Mesenchymal stem cell (in vitro differentiated cells and primary cell): ENCODE data around the gene VPS26C. TPM values are rescaled to one million over a fixed set of nuclear protein-coding genes. Genes with fewer than 3 reads are reported as not detected.
"Not testable (repeated sequence)": the region's sequence is repeated elsewhere in the genome, so short reads cannot be mapped to it uniquely, and the experiment has no call there.

Source experiments
- DNase-seq: peaks from one replicate; pipeline ENCODE4 v3.0.0-alpha.2; 2013
- H2AFZ ChIP-seq: one replicate; pipeline ENCODE4 v1.6.1; 2013; ENCODE audit warnings: low read depth, mild to moderate bottlenecking, control low read depth, inconsistent platforms, low read length, moderate library complexity
- H2AK5ac ChIP-seq: 2 replicates; pipeline ENCODE4 v1.6.1; 2013; ENCODE audit warnings: low read length, moderate library complexity, mild to moderate bottlenecking, inconsistent platforms; ENCODE audit not compliant: severe bottlenecking
- H2BK120ac ChIP-seq: one replicate; pipeline ENCODE4 v1.6.1; 2013; ENCODE audit warnings: low read depth, mild to moderate bottlenecking, inconsistent platforms, low read length, moderate library complexity
- H2BK12ac ChIP-seq, 2 experiments: one replicate each; pipeline ENCODE4 v1.6.1; 2013; ENCODE audit warnings: inconsistent platforms in 2 of 2, low read length in 2 of 2, mild to moderate bottlenecking in 2 of 2, moderate library complexity in 2 of 2, control low read depth in 1 of 2
- H2BK15ac ChIP-seq: one replicate; pipeline ENCODE4 v1.6.1; 2013; ENCODE audit warnings: mild to moderate bottlenecking, low read depth, inconsistent platforms; ENCODE audit not compliant: poor library complexity, severe bottlenecking
- H2BK5ac ChIP-seq: 2 replicates; pipeline ENCODE4 v1.6.1; 2013; ENCODE audit warnings: low read depth, mild to moderate bottlenecking, low read length, control low read depth, inconsistent platforms; ENCODE audit not compliant: poor library complexity, severe bottlenecking
- H3K14ac ChIP-seq, 2 experiments: one replicate each; pipeline ENCODE4 v1.6.1; 2013; ENCODE audit warnings: inconsistent platforms in 2 of 2, low read length in 2 of 2, control low read depth in 1 of 2, mild to moderate bottlenecking in 1 of 2, moderate library complexity in 1 of 2
- H3K18ac ChIP-seq, 2 experiments: one replicate each; pipeline ENCODE4 v1.6.1; 2013; ENCODE audit warnings: inconsistent platforms in 2 of 2, low read length in 2 of 2, control low read depth in 1 of 2, low read depth in 1 of 2, mild to moderate bottlenecking in 1 of 2
- H3K23ac ChIP-seq, 2 experiments: one replicate each; pipeline ENCODE4 v1.6.1; 2013; ENCODE audit warnings: inconsistent platforms in 2 of 2, low read length in 2 of 2, mild to moderate bottlenecking in 2 of 2, moderate library complexity in 2 of 2, control low read depth in 1 of 2
- H3K27ac ChIP-seq: 2 replicates; pipeline ENCODE4 v1.5.1; 2013; ENCODE audit warnings: mild to moderate bottlenecking, moderate library complexity, low read length, control low read depth, inconsistent platforms; ENCODE audit not compliant: poor library complexity, severe bottlenecking
- H3K27me3 ChIP-seq, 2 experiments: 2 replicates each; pipeline versions ENCODE4 v1.6.1 to v1.7.0; 2013; ENCODE audit warnings: low read length in 2 of 2, mild to moderate bottlenecking in 2 of 2, moderate library complexity in 2 of 2, control low read depth in 1 of 2, inconsistent platforms in 1 of 2; ENCODE audit not compliant: control insufficient read depth in 1 of 2, insufficient read depth in 1 of 2
- H3K36me3 ChIP-seq, 2 experiments: 2 replicates each; pipeline versions ENCODE4 v1.6.1 to v1.7.0; 2013; ENCODE audit warnings: low read length in 2 of 2, control low read depth in 1 of 2, inconsistent platforms in 1 of 2, low read depth in 1 of 2, mild to moderate bottlenecking in 1 of 2; ENCODE audit not compliant: insufficient read depth in 2 of 2, control insufficient read depth in 1 of 2
- H3K4ac ChIP-seq, 2 experiments: one replicate each; pipeline ENCODE4 v1.6.1; 2013; ENCODE audit warnings: inconsistent platforms in 2 of 2, low read length in 2 of 2, mild to moderate bottlenecking in 2 of 2, moderate library complexity in 2 of 2, control low read depth in 1 of 2, low read depth in 1 of 2
- H3K4me1 ChIP-seq: 2 replicates; pipeline ENCODE4 v1.6.1; 2013; ENCODE audit warnings: low read depth, low read length, control low read depth; ENCODE audit not compliant: control insufficient read depth, insufficient read depth
- H3K4me2 ChIP-seq: 2 replicates; pipeline ENCODE4 v1.6.1; 2013; ENCODE audit warnings: low read length, mild to moderate bottlenecking, inconsistent platforms; ENCODE audit not compliant: poor library complexity, severe bottlenecking
- H3K4me3 ChIP-seq, 2 experiments: 2 replicates each; pipeline versions ENCODE4 v1.5.1 to v1.7.0; 2013; ENCODE audit warnings: low read length in 2 of 2, mild to moderate bottlenecking in 2 of 2, control low read depth in 1 of 2, low read depth in 1 of 2; ENCODE audit not compliant: insufficient read depth in 1 of 2
- H3K79me1 ChIP-seq: replicated peaks from 2 replicates; pipeline ENCODE4 v1.6.1; 2013; ENCODE audit warnings: mild to moderate bottlenecking, control low read depth, low read length, inconsistent platforms; ENCODE audit not compliant: poor library complexity, severe bottlenecking
- H3K9ac ChIP-seq: 2 replicates; pipeline ENCODE4 v1.7.0; 2013; ENCODE audit warnings: mild to moderate bottlenecking, low read length, moderate library complexity
- H3K9me3 ChIP-seq: 2 replicates; pipeline ENCODE4 v1.7.0; 2013; ENCODE audit warnings: mild to moderate bottlenecking, low read length; ENCODE audit not compliant: control insufficient read depth
- H4K8ac ChIP-seq: one replicate; pipeline ENCODE4 v1.6.1; 2013; ENCODE audit warnings: inconsistent platforms, mild to moderate bottlenecking, low read length, moderate library complexity
- H4K91ac ChIP-seq: one replicate; pipeline ENCODE4 v1.6.1; 2013; ENCODE audit warnings: mild to moderate bottlenecking, low read length, inconsistent platforms
- WGBS: methylation state at CpG from one replicate; pipeline ENCODE4 v1.1.7; 2013; ENCODE audit warnings: mixed read lengths; 5-methylcytosine and 5-hydroxymethylcytosine counted together
- polyA plus RNA-seq, 2 experiments: library from polyadenylated mRNA; stranded (reverse); fragments of 200-250 nt; gene quantifications; one replicate each; pipeline ENCODE4 v1.2.3, GENCODE V29; 2013

Gene VPS26C
- polyA plus RNA-seq (2013, experiment 1 of 2): 51.2 TPM
- 50.0 TPM for polyA plus RNA-seq (2013, experiment 2 of 2)

DNA sequence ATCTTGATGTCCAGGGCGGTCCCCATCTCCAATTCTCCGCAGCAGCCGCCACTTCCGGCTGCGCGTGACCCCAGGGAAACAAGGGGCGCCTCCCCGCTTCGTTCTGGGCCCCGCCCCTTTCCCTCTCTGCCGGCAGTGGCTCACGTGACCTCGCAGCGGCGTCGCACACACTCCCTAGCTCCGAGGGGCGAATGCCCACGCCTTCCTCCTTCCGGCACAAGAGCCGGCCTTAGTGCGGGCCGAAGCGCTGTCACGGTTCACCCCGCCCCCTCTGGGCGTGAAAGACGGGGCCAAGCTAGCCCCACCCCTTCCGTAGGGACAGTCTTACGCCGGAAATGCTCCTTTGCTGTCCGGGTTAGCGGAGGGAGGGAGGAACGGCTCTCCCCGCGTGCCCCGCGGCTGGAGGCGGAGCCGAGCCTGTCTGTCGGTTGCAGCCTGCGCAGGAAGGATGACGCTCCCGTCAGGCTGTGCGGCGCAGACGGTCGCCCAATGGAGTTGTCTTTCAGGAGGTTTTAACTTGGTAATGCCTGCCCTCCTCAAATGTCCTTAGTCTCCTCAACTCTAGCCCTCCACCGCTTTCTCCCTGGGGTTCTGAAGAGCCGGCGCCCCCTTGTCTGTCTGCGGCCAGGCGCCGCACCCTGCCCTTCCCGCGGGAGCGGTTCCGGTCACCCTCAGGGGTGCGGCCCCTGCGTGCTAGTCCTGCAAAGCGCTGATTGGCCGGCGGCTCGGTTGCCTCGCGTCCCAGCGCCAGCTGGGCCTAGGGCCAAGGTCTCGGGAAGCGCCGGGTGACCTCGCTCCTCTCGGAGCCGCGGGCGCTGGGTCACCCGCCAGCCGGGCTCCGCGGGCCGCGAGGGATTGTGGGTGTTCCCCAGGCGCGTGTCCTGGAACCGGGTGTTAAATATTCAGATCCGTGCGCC, at the start of gene VPS26C:
Gene VPS26C, minus strand, starts transcription at position 66 of the 917 bp plus-strand sequence. Its CDS starts 40 bp downstream, at position 26.
- Histone ChIP-seq H2AK5ac (no peak within 1 kb of the TSS), H3K4me1 (peaks cover 1% of the 10 kb centered on the region), H2BK5ac (peak within 1 kb of the TSS; percentile 95), H3K23ac (peak within 1 kb of the TSS in 1 of 2 experiments; percentile 97), H3K18ac (peak within 1 kb of the TSS; percentile 96 to 100), H2BK15ac (peak within 1 kb of the TSS; percentile 99), H2BK12ac (peak within 1 kb of the TSS in 1 of 2 experiments; percentile 97), H4K8ac (peak within 1 kb of the TSS; percentile 97), H3K9ac (peak within 1 kb of the TSS; percentile 95), H3K4ac (peak within 1 kb of the TSS; percentile 98), H3K14ac (peak within 1 kb of the TSS in 1 of 2 experiments; percentile 100), H4K91ac (peak within 1 kb of the TSS; percentile 100), H2BK120ac (peak within 1 kb of the TSS; percentile 97), H3K4me3 (peak within 1 kb of the TSS; percentile 96 to 100), H2AFZ (peak within 1 kb of the TSS; percentile 66), H3K9me3 (peaks cover 2% of the 10 kb centered on the region), H3K36me3 (peaks cover 0 to 3% of the 10 kb centered on the region in 2 experiments), H3K4me2 (peak within 1 kb of the TSS; percentile 81), H3K27me3 (no peaks in the 10 kb centered on the region), H3K27ac (peak within 1 kb of the TSS; percentile 97), H3K79me1 (peaks cover 8% of the 10 kb centered on the region)
- DNase-seq: peak; percentile 99
- WGBS: under 1% methylated on average over 84 of the region's 86 CpGs

DNA sequence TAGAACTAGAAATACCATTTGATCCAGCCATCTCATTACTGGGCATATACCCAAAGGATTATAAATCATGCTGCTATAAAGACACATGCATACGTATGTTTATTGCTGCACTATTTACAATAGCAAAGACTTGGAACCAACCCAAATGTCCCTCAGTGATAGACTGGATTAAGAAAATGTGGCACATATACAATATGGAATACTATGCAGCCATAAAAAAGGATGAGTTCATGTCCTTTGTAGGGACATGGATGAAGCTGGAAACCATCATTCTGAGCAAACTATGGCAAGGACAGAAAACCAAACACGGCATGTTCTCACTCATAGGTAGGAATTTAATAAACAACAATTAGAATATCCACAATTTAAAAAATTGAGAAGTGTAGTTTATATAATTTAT, 48.9 kb upstream of the VPS26C start:
- H3K27me3 ChIP-seq, H2BK12ac ChIP-seq, H2BK15ac ChIP-seq, H4K8ac ChIP-seq, H2AFZ ChIP-seq, H2BK120ac ChIP-seq, H2BK5ac ChIP-seq, H2AK5ac ChIP-seq, H3K36me3 ChIP-seq, H3K9ac ChIP-seq, H3K4ac ChIP-seq, H3K27ac ChIP-seq, H3K14ac ChIP-seq, H3K18ac ChIP-seq, DNase-seq, H3K79me1 ChIP-seq, H4K91ac ChIP-seq, H3K4me2 ChIP-seq, H3K23ac ChIP-seq, H3K4me3 ChIP-seq, H3K4me1 ChIP-seq: not testable (repeated sequence)
- WGBS: no CpG with 5 or more reads among the region's 2 CpGs
- H3K9me3 ChIP-seq: peaks cover 38% of the 10 kb centered on the region

DNA sequence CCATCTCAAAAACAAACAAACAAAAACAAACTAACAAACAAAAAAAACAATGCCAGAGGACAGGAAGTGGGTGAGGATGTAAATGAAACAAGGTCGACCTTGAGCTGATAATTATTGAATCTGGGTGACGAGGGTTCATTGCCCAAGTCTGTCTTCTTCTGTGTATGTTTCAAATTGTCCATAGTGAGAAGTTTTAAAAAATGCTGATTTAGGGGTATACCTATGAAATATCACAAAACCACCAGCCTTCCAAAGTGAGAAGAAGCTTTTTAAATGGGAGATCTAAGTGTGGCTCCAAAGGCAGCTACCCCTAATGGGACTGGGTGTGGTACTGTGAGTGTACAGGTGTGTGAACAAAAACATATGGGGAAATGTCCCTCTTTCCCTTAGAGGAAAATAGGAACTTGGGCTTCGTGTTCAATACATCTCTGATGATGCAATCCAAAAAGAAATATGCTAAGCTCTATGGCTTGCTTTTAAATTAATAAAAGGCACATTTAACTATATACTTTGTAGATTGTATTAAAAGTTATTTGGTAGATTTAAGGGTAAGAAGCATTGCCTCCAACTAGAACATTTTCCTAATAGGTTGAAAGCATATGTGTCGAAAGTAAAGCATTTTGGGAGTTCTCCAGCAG, 33.1 kb upstream of the VPS26C start:
- Histone ChIP-seq H3K27me3 (peaks cover 0 to 3% of the 10 kb centered on the region in 2 experiments), H2BK15ac (no peak overlapping the region), H4K91ac (no peak overlapping the region), H3K79me1 (no peaks in the 10 kb centered on the region), H3K4ac (no peak overlapping the region), H2BK120ac (no peak overlapping the region), H2BK12ac (no peak overlapping the region), H2AK5ac (no peak overlapping the region), H3K9me3 (no peaks in the 10 kb centered on the region), H3K23ac (no peak overlapping the region), H3K27ac (no peak overlapping the region), H3K36me3 (no peaks in the 10 kb centered on the region), H3K4me3 (no peak overlapping the region), H2BK5ac (no peak overlapping the region), H2AFZ (no peak overlapping the region), H3K9ac (no peak overlapping the region), H3K4me1 (no peaks in the 10 kb centered on the region), H4K8ac (no peak overlapping the region), H3K18ac (no peak overlapping the region), H3K4me2 (no peak overlapping the region), H3K14ac (no peak overlapping the region)
- DNase-seq: no peak
- whole genome bisulfite sequencing: 90% methylated on average over 2 of the region's 4 CpGs

DNA sequence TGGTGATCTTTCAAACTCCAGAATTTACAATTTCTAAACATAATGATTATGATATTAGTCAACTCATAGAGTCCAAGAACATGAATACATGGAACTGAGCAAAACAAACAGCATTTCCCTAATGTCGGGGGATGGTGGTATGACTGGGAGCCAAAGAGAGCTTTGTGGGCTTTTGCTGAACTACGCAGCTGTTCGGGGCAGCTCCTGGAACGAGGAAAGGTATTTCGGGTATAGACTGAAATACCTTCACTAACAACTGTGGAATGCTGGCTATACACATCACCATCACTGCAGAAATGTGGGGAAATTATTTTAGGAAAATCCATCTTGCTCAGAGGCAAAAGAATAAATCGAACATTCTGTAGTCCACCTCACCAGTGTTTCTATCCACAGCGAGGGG, 30.2 kb upstream of the VPS26C start:
- Histone ChIP-seq H3K4me2 (no peak overlapping the region), H3K9me3 (no peaks in the 10 kb centered on the region), H3K27me3 (peaks cover 0 to 5% of the 10 kb centered on the region in 2 experiments), H3K9ac (no peak overlapping the region), H3K27ac (no peak overlapping the region), H3K4me3 (no peak overlapping the region), H4K8ac (no peak overlapping the region), H3K14ac (no peak overlapping the region), H2BK120ac (no peak overlapping the region), H3K4me1 (no peaks in the 10 kb centered on the region), H2AFZ (no peak overlapping the region), H2BK12ac (no peak overlapping the region), H3K23ac (no peak overlapping the region), H2AK5ac (no peak overlapping the region), H3K79me1 (no peaks in the 10 kb centered on the region), H3K4ac (no peak overlapping the region), H2BK5ac (no peak overlapping the region), H4K91ac (no peak overlapping the region), H2BK15ac (no peak overlapping the region), H3K18ac (no peak overlapping the region), H3K36me3 (no peaks in the 10 kb centered on the region)
- 96% methylated on average over 3 of the region's 7 CpGs for WGBS
- no peak for DNase-seq
